Embryonic facial prominence (tissue), 1 donor: ENCODE data around the gene MTFR1L.

Experiments
- DNase-seq: peaks from one replicate; pipeline ENCODE4 v3.0.0-alpha.2; 2016; ENCODE audit errors: extremely low spot score

The MTFR1L gene

DNA sequence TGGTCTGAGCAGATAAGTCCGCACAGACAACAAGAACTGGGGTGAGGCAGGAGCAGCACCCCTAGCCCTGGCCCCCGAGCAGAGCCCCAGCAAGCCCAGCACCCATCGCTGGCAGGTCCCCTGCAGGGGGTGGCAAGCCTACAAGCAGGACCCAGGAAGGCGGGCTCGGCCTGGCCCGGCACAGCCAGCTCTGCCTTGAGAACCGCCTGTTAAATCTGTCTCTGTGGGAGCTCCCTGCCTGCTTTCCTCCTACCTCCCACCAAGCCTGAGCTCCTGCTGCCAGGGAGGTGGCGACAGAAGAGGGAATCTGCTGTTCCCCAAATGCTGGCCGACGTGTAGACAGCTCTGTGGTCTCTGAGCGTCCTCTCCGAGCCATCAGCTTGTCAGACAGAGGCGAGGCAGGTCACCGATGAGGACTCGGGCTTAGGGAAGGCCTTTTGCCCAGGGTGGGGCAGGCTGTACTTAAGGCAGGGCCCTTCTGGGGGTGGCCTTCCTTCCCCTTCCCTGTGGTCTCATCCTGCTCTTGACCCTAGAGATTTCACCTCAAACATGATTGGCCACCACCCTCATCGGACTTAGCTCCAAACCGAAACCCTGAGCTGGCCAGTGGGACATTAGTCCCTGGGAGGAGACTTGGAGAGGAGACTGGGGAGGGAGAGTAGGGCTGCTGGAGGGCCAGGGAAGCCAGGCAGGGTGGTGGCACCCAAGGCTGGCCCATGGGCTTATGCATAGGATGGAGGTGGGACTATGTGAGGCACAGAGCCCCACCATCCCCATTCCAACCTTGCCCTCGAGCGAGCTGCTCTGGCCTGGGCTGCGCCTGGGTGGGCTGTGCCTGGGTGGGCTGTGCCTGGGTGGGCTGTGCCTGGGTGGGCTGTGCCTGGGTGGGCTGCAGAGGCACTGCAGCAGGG, 12.0 kb upstream of the MTFR1L start:
- no peak for DNase-seq

DNA sequence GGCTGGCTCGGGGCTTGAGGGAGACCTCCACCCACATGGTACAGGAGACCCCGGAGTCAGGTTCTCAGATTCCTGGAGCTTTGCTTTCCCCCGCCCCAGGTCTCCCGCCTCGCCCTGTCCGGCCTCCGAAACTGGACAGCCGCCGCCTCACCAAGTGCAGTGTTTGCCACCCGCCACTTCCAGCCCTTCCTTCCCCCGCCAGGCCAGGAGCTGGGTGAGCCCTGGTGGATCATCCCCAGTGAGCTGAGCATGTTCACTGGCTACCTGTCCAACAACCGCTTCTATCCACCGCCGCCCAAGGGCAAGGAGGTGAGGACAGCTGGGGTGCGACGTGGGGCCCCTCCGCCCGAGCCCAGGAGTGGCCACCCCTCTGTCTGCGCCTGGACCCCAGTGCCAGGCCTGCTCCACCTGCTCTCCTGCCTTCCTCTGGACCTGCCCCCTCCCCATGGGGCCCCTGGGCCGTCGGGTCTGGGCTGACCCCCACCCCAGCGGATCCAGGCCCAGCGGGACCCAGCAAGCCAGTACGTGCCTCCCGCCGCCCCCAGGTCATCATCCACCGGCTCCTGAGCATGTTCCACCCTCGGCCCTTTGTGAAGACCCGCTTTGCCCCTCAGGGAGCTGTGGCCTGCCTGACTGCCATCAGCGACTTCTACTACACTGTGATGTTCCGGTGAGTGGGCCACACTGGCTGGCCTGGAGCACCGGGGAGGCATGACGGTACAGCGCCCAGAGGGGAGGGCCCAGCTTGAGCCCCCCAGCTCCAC, 11.1 kb upstream of the MTFR1L start:
- DNase-seq, result no peak

DNA sequence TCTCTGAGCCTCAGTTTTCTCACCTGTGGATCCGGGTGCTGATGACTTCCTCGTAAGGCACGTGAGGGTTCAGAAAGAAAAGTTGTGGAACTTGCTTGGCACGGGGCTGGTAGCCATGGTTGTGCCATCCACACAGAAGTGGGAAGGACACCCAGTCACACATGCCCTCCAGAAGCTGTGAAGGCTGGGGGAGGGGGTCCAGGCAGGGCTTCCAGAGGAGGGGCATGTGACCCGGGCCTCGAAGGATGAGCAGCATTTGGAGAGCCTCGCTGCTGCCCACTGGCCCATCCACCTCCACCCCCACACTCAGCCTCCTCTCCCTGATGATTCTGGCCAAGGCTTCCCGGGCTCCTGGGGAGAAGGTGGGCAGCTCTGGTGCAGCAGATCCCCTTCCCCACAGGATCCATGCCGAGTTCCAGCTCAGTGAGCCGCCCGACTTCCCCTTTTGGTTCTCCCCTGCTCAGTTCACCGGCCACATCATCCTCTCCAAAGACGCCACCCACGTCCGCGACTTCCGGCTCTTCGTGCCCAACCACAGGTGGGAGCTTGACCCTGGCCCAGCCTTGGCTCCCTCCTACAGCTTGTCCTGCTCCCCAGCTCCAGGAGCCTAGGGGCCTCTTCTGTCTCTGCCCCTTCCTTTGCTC, 10.3 kb upstream of the MTFR1L start:
- no peak for DNase-seq

DNA sequence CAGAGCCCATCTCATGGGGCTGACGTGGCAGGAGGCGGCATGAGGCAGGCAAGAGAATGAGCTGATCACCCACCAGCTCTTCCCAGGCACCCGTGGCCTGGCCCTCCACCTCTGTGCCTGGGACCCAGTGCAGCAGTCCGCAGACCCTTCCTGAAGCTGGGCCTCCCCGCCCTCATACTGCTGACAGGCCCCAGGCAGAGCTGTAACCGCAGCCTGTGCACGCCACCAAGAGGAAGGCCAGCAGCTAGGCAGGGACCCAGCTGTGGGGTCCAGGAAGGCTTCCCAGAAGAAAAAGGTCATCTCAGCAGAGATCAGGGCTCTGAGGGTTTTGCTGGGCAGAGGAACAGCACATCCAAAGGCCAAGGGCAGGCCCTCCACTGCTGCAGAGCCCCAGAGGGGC, 9.8 kb upstream of the MTFR1L start:
- DNase-seq, result no peak

DNA sequence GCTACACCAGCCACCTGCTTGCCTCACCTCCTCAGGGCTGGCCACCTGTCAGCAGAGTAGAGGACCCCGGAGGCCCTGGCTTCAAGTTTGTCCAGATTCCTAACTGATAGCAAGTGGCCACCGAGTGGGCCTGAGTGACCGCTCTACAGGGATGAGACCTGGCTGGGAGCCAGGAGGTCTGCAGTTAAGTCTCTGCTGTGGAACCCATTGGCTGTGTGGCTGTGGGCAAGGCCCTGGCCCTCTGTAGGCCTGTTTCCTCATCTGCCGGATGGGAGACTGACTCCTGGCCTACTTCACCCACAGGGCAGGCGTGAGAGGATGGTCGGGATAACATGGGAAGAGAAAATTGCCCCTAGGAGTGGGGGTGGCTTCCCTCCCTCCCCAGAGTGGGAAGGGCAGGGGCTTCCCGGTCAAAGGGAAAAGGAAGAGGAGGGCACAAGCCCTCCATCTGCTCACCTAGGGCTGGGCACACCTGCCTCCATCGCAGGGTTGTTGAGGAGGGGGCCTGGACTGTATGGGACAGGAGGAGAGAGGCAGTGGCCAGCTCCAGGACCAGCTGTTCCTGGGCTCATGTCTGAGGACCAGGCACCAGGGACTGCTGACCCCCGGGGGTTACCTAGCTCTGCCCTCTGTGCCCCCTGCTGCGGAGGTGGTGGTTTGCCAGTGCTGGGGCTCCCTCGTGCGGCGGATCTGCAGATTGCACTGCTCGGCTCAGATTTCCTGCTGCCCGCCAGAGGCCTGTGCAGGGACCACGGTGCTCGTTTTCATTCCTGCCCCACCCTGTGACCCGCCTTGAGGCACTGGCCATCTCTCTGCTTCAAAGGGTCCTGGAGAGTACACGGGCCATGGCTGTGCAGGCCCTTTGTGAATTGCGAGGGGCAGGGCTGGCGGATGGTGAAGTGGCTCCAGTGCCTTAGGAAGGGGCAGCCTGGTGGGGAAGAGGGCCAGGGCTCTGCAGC, 9.1 kb upstream of the MTFR1L start:
- DNase-seq, result no peak

DNA sequence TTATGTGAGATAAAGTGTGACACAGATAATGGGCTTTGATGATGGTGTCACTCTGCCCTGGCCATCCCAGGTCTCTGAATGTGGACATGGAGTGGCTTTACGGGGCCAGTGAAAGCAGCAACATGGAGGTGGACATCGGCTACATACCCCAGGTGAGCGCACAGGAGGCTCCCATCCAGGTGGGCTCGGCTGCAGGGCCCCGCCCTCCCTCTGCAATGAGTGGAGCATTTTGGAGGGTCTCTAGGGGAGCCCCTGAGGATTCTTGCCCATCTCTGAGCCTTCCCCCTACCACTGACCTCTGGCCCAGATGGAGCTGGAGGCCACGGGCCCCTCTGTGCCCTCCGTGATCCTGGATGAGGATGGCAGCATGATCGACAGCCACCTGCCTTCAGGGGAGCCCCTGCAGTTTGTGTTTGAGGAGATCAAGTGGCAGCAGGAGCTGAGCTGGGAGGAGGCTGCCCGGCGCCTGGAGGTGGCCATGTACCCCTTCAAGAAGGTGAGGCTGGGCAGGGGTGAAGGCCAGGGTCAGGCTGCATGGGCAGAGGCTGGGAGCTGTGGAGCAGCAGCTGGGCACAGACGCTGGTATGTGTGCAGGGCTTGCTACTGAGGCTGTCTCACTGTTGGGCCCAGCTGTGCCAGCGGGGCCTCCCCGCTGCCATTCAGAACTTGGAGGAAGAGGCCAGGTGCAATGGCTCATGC, 8.2 kb upstream of the MTFR1L start:
- no peak for DNase-seq

DNA sequence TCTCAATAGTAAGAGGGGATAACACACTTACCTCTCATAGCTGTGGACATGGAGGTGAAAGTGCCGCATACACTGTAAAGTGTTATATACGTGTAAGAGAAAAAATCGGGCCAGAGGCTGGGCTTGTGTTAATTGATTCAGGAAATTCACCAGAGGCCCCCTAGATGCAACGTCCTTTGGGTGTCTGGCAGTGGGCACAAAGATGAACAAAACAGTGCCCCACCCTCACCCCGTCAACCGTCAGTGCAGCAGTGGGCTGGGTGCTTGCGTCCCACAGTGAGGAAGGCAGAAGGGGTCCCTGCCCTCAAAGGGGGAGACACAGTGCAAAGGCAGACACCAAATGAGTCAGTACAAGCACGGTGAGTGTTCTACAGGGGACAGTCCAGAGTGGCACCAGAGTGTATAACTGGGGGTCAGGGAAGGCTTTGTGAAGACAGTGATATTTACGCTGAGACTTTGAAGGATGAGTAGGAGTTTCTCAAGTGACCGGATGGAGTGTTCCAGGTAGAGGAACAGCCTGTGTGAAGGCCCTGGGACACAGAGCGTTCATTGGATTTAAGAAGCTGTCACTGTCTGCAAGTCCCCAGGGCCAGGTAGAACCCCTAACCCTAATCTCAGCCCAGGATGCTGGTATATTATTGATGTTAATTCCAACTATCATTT, 6.6 kb upstream of the MTFR1L start:
- no peak for DNase-seq

DNA sequence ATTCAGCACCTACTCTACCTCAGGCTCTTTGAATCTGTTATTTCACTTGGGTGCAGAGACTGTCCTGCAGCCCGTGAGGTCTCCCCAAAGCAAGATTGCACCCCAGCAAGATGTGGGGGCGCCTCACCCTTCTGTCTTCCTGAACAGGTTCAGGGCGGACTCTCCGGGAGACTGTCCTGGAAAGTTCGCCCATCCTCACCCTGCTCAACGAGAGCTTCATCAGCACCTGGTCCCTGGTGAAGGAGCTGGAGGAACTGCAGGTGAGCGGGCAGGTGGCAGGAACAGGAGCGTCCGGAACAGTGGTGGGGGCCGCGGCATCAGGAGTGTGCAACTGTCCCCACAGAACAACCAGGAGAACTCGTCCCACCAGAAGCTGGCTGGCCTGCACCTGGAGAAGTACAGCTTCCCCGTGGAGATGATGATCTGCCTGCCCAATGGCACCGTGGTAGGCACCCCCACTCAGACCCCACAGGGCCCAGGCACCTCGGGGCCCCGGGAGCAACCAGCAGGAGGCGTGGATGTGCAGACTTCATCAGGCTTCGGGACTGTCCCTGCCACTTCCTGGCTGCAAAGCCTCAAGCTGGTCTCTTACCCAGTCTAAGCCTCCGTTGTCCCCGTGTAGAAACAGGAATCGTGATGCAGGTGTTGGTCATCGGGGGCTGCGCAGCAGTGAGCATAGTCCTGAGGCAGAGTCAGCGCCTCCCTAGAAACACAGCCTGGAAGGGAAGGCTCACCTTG, 5.9 kb upstream of the MTFR1L start:
- DNase-seq, result no peak

DNA sequence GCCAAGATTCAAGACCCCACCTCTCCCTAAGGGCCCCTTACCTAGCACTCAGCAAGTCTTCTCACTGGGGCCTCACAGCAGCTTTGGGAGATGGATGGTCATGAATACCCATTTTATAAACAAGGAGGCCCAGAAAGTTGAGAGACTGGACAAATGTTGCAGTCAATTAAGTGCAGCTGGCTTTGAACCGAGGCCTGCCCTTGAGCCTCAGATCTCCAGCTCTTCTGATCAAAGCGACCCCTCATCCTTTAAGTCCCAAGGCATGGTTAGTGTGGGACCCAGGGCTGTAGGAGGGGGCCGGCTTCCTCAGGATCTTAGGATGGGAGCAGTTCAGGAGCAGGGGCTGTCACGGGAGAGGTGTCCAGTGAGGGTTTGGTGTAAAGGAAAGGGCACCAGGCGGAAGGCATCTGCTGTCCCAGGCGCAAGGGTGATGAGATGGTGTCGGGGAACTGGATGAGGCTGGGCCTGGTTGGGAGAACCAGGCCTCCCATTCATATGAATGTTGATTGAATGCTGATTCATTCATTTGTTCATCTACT, 5.1 kb upstream of the MTFR1L start:
- no peak for DNase-seq

DNA sequence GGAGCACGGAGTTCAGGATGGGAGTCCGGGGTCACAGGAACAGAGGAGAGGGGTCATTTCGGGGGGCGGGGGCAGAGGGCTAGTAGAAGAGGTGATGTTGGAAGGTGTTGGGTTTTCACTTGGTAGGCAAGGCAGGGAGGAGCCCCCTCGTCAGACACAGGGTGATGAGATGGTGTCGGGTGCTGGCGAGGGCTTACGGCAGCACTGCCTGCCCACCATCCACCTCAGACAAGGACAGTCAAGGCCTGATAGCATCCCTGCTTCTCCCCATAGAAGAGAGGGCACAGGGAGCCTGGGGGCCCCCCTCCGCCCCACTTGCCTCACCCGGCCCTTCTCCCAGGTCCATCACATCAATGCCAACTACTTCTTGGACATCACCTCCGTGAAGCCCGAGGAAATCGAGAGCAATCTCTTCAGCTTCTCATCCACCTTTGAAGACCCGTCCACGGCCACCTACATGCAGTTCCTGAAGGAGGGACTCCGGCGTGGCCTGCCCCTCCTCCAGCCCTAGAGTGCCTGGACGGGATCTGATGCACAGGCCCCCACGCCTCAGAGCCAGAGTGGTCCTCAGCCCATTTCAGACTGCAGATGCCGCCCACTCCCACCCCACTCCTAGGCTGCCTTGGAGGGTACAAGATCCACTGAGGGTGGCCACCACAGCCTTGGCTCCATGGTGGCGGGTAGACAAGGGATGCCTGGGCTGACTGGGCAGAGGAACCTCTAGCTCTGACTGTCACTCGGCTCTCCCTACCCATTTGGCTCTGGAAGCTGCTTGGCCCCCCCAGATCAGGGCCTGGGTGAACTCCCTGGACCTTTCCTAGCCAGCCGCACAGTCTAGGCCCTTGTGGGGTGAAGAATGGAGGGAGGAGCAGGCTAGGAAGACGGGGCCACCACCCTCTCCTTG, 4.3 kb upstream of the MTFR1L start:
- no peak for DNase-seq

DNA sequence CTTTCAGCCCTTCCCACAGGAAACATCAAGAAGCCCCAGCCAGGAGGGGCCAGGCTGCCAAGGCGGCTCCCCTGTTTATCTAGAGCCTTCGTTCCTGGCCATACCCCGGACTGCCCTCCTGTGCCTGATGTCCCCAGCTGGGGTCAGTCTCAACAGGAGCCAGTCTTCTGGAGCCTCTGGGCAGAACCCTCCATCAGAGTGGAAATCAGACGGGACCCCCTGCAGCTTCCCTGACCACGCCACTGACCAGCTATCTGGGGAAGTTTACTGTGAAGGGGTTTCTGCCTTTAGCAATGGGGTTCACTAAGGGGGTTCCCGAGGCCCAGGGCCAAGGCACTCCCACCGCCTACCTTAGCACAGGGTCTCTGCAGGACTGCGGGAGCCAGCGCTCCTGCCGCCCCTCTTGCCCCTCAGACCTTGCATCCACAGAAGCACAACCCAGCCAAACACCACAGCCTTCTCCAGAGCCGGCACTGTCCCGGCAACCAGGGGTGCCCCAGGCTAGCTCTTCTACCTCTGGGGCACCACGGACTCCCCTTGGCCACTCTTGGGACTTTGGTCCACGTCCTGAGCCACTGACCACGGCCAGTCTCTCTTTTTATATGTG, 3.5 kb upstream of the MTFR1L start:
- no peak for DNase-seq

DNA sequence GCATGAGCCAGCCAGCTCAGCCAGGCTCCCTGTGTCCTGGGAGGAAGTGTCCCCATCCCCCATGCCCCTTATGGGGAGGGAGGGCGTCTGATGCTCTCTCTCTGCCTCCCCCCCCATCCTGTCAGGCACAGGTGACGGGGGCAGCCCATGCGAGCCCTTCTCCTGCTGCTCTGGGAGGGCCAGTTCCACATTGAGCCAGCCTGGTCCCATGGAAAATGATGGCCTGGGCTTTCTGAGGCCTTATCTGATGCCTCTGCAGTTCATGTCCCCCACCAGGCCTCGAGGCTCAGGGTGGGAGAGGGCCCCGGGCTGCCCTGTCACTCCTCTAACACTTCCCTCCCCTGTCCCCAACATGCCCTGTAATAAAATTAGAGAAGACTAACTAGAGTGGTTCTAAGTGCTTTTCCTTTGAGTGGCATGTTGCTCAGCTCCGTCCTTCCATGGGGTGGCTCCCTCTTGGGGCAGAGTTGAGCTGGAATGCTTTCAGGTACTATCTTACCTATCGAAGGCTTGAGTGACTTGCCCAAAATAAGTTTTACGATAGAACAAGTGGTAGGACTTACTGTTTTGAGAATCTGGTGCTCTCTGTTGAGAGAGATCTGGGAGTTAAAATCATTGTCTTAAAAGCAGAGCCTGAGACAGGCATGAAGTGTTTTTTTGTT, 1.8 kb upstream of the MTFR1L start:
- DNase-seq, result no peak

DNA sequence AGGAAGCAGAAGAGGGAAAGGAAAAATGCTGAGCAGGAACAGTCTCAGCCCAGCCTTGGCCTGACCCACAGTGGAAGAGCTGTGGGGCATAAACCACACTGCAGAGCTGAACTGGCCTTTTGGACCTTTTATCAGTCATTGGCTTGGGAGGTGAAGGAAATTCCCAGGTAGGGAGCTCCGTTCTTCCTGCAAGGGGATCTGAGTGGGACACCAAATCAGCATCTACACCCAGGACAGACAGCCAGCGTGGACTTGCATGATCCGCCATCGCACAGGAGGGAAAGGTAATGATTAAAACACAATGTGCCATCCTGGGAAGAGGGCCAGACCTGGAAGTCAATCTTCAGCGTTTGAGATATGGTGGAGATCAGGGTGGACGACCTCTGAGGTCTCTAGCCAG, 1.2 kb upstream of the MTFR1L start:
- DNase-seq, result no peak

DNA sequence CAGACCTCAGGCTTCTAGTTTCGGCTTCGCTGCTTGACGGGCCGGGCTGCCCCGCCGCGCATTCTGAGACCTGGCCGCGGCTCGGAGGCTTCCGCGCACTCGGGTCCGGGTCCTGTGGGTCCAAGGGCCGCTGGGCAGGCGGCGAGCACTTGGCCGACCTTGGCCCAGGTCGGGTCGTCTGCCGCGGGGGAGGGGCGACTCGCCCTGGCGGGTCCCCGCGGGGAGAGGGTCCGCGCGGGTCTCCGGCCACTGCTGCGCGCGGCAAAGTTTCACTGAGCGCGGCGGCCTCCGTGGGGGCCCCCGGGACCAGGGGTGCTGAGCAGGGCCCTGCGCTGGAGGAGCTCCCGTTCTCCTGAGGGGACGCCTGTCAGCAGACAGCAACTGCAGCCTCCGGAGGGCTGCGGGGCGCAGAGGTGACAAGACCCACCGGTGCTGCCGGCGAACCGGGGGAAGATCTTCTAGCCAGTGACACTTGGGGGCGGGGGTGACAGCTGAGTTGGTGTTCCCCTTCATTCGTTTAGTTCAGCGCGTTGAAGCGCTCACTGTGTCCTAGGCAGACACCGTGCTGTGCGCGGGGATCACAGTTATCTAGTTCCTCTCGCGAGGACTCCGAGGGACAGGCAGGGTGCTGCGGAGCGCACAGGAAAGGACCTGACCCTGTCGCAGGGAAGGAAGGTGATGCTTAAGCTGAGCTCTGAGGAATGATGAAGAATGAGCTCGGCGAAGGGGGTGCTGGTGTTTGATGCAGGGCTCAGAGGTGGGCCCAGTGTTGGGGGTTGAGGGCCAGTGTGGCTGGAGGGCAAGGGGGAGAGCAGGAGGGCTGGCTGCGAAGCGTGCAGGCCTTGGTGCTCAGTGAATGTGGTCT, 725 bp downstream of the MTFR1L start:
- DNase-seq, result no peak

DNA sequence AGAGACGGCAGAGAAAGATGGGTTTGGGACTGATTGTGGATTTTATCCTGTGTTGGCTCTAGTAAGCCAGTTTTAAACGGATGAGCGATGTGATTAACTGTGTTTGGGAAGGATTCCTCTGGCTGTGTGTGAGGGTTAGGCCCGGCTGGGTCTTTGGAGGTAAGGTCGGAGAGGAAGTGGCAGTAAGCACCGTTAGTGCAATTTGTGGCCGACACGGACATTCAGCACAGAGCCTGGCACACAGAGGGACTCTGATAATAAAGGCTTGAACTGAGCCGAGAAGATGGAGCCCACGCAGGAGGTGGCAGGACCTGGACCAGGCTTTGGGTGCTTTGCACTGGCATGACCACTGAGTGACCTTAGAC, 1.3 kb downstream of the MTFR1L start:
- DNase-seq, result no peak

DNA sequence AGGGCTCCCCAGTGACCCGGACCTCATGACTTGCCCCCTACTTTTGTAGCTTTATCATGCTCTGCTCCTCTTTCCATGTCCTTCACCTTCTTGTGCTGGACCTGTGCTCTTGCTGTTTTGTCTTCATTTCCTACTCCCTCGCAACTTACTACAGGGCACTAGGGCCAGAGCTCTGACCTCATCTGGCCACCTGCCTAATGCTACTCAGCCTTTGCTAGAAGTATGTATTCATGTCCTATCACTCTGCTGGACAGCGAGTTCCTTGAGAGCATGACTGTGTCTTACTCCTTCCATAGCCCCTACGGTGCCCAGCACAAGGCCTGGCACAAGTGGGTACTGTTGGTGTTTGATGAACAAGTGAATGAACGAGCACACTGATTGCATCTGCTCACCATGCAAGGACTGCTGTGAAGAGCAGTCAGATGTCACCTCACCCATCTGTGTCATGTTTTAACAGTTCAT, 1.9 kb downstream of the MTFR1L start:
- no peak for DNase-seq
